Tibial nerve (tissue), 4 donors: ENCODE measurements around the gene C6orf89. TPM values are rescaled to one million over a fixed set of nuclear protein-coding genes. Genes with fewer than 3 reads are reported as not detected.

Source experiments
- DNase-seq, 2 donors: peaks; one replicate each; pipeline ENCODE4 v3.0.0-alpha.2; 2019; ENCODE audit warnings: low spot score in 2 of 2
- H3K27ac ChIP-seq, 4 donors: fragments of 200-600 bp; sonication (generic) in 3 of 4; one replicate each; pipeline ENCODE4 v1.5.1; 2017 to 2019; ENCODE audit warnings: mild to moderate bottlenecking in 1 of 4
- H3K27me3 ChIP-seq, 2 donors: fragments of 200-600 bp; sonication (generic) in 1 of 2; one replicate each; pipeline versions ENCODE4 v1.5.1 to v1.6.0; 2017 to 2019
- H3K36me3 ChIP-seq, 3 donors: fragments of 200-600 bp; sonication (generic); one replicate each; pipeline ENCODE4 v1.5.1; 2018 to 2019
- H3K4me1 ChIP-seq, 4 donors: fragments of 200-600 bp; sonication (generic) in 3 of 4; one replicate each; pipeline ENCODE4 v1.5.1; 2017 to 2019
- H3K4me3 ChIP-seq, 4 donors: fragments of 200-600 bp; sonication (generic) in 3 of 4; one replicate each; pipeline ENCODE4 v1.5.1; 2017 to 2019; ENCODE audit warnings: mild to moderate bottlenecking in 1 of 4, moderate library complexity in 1 of 4
- H3K9me3 ChIP-seq, 4 donors: fragments of 200-600 bp; sonication (generic) in 3 of 4; one replicate each; pipeline ENCODE4 v1.5.1; 2017 to 2019
- CTCF ChIP-seq, 5 experiments: fragments of 200-600 bp in 3 of 5; fragments of 450-650 bp in 2 of 5; sonication (generic) in 3 of 5; IDR thresholded peaks; one replicate each; pipeline ENCODE4 v1.5.1; 2016 to 2019; ENCODE audit warnings: antibody characterized with exemption in 5 of 5, mild to moderate bottlenecking in 3 of 5, moderate library complexity in 2 of 5
- EP300 ChIP-seq, 2 donors: sonication (generic); formaldehyde crosslinking; IDR thresholded peaks; one replicate each; pipeline ENCODE4 v1.6.1; 2017; ENCODE audit warnings: antibody characterized with exemption in 2 of 2, mild to moderate bottlenecking in 1 of 2
- POLR2A ChIP-seq, 2 donors: fragments of 450-650 bp; IDR thresholded peaks; one replicate each; pipeline ENCODE4 v1.6.1; 2017; ENCODE audit warnings: antibody characterized with exemption in 2 of 2, mild to moderate bottlenecking in 2 of 2, moderate library complexity in 2 of 2
- WGBS, 2 donors: methylation state at CpG; one replicate each; pipeline ENCODE4 v1.1.5; 2018; 5-methylcytosine and 5-hydroxymethylcytosine counted together
- total RNA-seq, 4 donors: library from RNA; depleted of rRNA; stranded (reverse); fragments of >200 nt; gene quantifications; one replicate each; pipeline ENCODE4 v1.1.0, GENCODE V29; 2016

Gene C6orf89
- total RNA-seq, 4 donors from 2014 or later: 41.1 to 57.9 (median 52.3) TPM

- Histone ChIP-seq H3K4me3 (no peak overlapping the region), H3K27me3 (no peaks in the 10 kb centered on the region), H3K27ac (no peak overlapping the region), H3K4me1 (no peaks in the 10 kb centered on the region), H3K9me3 (no peaks in the 10 kb centered on the region), H3K36me3 (no peaks in the 10 kb centered on the region)
- no peak for DNase-seq
- WGBS, 2 donors: 77 to 88% methylated on average over 1 of the region's 1 CpG
- TF ChIP-seq EP300 (IDR thresholded peaks at IDR 0.05) (no peak), POLR2A (IDR thresholded peaks at IDR 0.05) (no peak), CTCF (IDR thresholded peaks at IDR 0.05) (no peak)
Measured at GRCh38 chr6:36953931-36954261, 68.1 kb downstream of the C6orf89 start.

GRCh38 chr6:36954262-36954931 is 68.6 kb downstream of the C6orf89 start, which contains the start of gene PI16:
TSS of gene PI16 (plus strand) at chr6:36954738. CDS start at chr6:36954761, 23 bp downstream.
- no peaks in the 10 kb centered on the region for H3K27me3 ChIP-seq
- H3K36me3 ChIP-seq: no peaks in the 10 kb centered on the region
- H3K4me3 ChIP-seq: peak within 1 kb of the TSS in 2 of 4 donors; percentile 9 to 35
- no peak for DNase-seq
- TF ChIP-seq CTCF (IDR thresholded peaks at IDR 0.05) (no peak), EP300 (IDR thresholded peaks at IDR 0.05) (no peak), POLR2A (IDR thresholded peaks at IDR 0.05) (no peak)
- H3K9me3 ChIP-seq: no peaks in the 10 kb centered on the region
- H3K27ac ChIP-seq: peak within 1 kb of the TSS in 1 of 4 donors; percentile 52
- WGBS, 2 donors: 38 to 71% methylated on average over 11 to 13 of the region's 14 CpGs
- no peaks in the 10 kb centered on the region for H3K4me1 ChIP-seq

GRCh38 chr6:36955136-36955535 is 69.4 kb downstream of the C6orf89 start:
- Histone ChIP-seq H3K27me3 (no peaks in the 10 kb centered on the region), H3K27ac (peak overlapping the region in 1 of 4 donors; percentile 52), H3K36me3 (no peaks in the 10 kb centered on the region), H3K9me3 (no peaks in the 10 kb centered on the region), H3K4me3 (peak overlapping the region in 2 of 4 donors; percentile 9 to 35), H3K4me1 (peaks cover 0 to 5% (median 0%) of the 10 kb centered on the region in 4 donors)
- 43 to 53% methylated on average over 6 of the region's 6 CpGs for WGBS, 2 donors
- TF ChIP-seq POLR2A (IDR thresholded peaks at IDR 0.05): no peak
- no peak for TF ChIP-seq EP300 (IDR thresholded peaks at IDR 0.05)
- TF ChIP-seq CTCF (IDR thresholded peaks at IDR 0.05): no peak
- no peak for DNase-seq

- WGBS, 2 donors: 64 to 76% methylated on average over 4 to 9 of the region's 9 CpGs
- H3K4me3 ChIP-seq: peak overlapping the region in 2 of 4 donors; percentile 9 to 35
- DNase-seq: no peak
- no peaks in the 10 kb centered on the region for H3K9me3 ChIP-seq
- H3K4me1 ChIP-seq: peaks cover 0 to 11% (median 0%) of the 10 kb centered on the region in 4 donors
- TF ChIP-seq POLR2A (IDR thresholded peaks at IDR 0.05) (no peak), EP300 (IDR thresholded peaks at IDR 0.05) (no peak), CTCF (IDR thresholded peaks at IDR 0.05) (no peak)
- H3K27ac ChIP-seq: peak overlapping the region in 1 of 4 donors; percentile 52
- H3K36me3 ChIP-seq: no peaks in the 10 kb centered on the region
- H3K27me3 ChIP-seq: no peaks in the 10 kb centered on the region
Measured at GRCh38 chr6:36955671-36956445, 70.1 kb downstream of the C6orf89 start.

- H3K27ac ChIP-seq: peak overlapping the region in 1 of 4 donors; percentile 3
- H3K4me3 ChIP-seq: peak overlapping the region in 1 of 4 donors; percentile 35
- no peaks in the 10 kb centered on the region for H3K27me3 ChIP-seq
- peaks cover 0 to 12% (median 0%) of the 10 kb centered on the region in 4 donors for H3K4me1 ChIP-seq
- H3K36me3 ChIP-seq: no peaks in the 10 kb centered on the region
- no peaks in the 10 kb centered on the region for H3K9me3 ChIP-seq
- no peak for DNase-seq
- no peak for TF ChIP-seq CTCF (IDR thresholded peaks at IDR 0.05)
- no peak for TF ChIP-seq POLR2A (IDR thresholded peaks at IDR 0.05)
- no peak for TF ChIP-seq EP300 (IDR thresholded peaks at IDR 0.05)
Measured at GRCh38 chr6:36956446-36956820, 70.7 kb downstream of the C6orf89 start.
